CD4-positive, alpha-beta T cell treated with Interleukin-21 for 1 hour (primary cell): ENCODE data around the gene MED22.
"Not testable (repeated sequence)": the region's sequence is repeated elsewhere in the genome, so short reads cannot be mapped to it uniquely, and the experiment has no call there.

ENCODE experiments used
- DNase-seq: peaks from one replicate; pipeline ENCODE4 v3.0.0-alpha.2; 2020

Gene MED22

GRCh38 chr9:133304477-133305377, 43.2 kb downstream of the MED22 start:
- DNase-seq, result no peak

GRCh38 chr9:133304158-133304470, 43.8 kb downstream of the MED22 start:
- no peak for DNase-seq

DNA sequence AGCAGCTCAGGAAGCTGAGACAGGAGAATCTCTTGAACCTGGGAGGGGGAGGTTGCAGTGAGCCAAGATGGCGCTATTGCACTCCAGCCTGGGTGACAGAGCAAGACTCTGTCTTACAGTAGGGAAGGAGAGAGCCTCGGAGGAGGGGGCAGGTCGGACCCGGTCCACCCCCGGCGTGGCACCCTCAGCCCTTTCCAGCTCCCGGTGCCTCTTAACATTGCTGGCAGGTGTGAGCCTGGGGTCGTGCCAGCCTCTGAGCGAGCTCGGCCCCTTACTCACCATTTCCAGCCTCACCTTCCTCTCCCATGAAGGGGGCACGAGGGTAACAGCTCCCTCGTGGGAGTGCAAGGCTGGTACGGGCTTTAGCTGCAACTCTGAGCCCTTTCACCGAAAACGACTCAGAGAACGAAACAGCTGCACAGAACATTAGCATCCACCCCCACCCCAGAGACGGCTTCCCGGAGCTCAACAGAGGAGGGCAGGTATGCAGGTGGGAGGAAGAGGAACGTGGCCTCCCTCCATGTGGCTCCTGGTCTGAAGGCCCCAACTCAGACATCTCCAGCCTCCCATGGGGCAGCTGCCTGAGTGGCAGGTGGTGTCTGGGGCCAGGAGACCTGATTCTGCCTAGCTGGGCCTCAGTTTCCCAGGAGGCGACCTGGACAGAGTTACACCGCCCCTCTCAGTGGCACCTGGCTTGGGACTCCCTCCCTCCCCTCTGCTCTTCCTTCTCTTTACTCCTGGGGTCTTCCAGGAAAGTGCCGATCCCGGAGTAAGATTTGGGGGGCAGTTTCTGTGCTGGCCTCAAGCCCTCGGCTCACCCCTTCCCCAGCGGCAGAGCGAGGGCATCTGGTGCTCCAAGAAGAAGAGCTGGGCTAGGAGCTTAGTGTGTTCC, 44.4 kb downstream of the MED22 start:
- DNase-seq, result no peak

GRCh38 chr9:133301253-133302230, 46.4 kb downstream of the MED22 start:
- DNase-seq, result no peak

- DNase-seq, result not testable (repeated sequence)
Measured at GRCh38 chr9:133299996-133300395, 47.9 kb downstream of the MED22 start.

DNA sequence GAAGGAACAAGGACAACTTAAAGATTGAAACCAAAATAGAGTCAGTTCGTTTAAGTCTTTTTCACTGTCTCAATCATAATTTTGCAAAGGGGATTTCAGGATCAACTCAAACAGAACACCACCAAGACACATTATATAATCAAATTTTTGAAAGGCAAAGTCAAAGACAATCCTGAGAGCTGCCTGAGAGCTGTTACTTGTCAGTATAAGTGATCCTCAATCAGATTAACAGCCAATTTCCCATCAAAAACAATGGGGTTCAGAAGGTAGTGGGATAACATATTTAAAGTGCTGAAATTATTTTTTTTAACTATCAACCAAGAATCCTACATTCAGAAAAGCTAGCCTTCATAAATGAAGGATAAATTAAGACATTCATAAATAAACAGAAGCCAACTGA, 53.7 kb downstream of the MED22 start:
- no peak for DNase-seq

GRCh38 chr9:133290751-133291302, 57.1 kb downstream of the MED22 start:
- DNase-seq, result no peak
